Middle frontal gyrus (tissue), 1 donor: Measurements from ENCODE around the gene BCL2L15.

Experiments used
- DNase-seq: peaks from one replicate; pipeline ENCODE4 v3.0.0-alpha.2; 2015; ENCODE audit warnings: low spot score; ENCODE audit errors: extremely low spot score

The BCL2L15 gene

DNA sequence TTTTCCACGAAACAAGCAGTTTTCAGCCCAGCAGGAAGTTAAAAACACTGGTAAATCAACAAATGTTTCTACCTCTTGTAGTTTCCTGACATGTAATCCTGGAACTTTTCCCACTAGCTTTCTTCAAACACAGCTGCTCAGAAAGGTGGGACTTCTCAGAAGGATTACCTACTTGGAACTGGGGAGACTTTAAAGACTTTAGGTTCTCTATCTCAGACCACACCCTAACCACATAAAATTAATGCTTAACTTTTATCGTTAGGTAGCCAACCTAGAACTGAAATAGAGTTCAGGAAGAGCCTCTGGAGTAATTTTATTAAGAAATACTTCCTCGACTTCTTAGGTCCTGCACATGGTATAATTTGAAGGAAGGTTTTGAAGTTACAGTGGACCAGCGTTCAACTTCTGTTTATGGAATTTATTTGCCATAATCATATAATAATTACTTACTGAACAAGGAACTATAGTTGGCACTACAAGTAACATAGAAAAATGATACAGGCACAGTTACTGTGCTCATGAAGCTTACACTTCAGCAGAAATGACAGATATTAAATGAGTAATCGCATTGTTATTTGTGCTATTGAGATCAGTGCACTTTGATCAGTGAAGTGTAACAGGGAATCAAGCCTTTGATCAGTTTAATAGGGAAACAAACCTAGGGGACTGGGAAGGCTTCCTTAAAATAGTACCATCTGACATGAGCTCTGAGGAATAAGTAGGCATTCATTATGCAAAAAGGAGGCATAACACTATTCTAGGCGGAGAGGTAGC is at the start of gene BCL2L15:
BCL2L15 (minus strand) TSS at position 180 of the 774 bp plus-strand sequence. CDS start 206 bp downstream, outside the sequence.
- no peak for DNase-seq

DNA sequence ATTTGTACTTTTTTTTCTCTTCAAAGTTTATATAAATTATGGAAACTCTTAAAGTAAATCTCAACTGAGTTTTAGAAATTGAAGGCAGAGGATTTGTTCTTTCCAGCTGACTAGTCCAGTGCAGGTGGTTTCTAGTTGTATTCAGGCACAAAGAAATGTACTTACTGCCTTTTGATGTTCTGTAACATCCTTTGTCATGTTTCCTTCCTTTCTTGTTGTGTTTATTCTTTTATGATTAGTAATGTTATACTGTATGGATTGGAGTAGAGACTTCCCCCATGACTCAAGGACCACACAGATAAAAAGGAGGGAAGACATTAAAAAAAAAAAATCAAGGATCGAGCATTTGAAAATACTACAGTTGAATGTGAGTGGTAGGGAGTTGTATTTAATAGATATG is 49.8 kb upstream of the BCL2L15 start:
- DNase-seq = no peak

DNA sequence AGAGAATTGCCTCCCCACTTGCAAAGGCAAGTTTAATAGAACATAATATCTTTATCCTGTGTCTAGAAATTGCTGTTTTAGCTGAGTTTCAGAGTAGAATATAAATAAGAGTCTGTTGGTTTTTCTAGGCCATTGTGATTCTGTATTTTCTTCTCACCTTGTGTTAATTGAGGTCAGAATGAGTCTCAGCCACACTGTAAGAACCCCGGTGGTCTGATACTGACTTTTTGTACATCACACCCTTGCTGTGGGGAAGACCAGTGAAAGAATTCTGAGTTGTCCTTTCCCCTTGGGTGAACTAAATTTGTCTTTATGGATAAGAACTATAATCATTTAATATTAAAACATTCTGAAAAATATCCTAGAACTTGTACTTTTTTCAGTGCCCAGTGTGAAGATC is 48.6 kb upstream of the BCL2L15 start:
- no peak for DNase-seq

DNA sequence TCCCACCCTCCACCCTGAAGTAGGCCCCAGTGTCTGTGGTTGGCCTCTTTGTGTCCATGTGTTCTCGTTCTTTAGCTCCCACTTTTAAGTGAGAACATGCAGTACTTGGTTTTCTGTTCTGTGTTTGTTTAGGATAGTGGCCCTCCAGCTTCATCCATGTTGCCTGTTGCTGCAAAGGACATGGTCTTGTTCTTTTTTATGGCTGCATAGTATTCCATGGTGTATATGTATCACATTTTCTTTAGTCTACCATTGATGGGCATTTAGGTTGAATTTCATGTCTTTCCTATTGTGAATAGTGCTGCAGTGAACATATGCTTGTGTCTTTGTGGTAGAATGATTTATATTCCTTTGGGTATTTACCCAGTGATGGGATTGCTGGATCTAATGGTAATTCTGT is 47.8 kb upstream of the BCL2L15 start:
- no peak for DNase-seq

DNA sequence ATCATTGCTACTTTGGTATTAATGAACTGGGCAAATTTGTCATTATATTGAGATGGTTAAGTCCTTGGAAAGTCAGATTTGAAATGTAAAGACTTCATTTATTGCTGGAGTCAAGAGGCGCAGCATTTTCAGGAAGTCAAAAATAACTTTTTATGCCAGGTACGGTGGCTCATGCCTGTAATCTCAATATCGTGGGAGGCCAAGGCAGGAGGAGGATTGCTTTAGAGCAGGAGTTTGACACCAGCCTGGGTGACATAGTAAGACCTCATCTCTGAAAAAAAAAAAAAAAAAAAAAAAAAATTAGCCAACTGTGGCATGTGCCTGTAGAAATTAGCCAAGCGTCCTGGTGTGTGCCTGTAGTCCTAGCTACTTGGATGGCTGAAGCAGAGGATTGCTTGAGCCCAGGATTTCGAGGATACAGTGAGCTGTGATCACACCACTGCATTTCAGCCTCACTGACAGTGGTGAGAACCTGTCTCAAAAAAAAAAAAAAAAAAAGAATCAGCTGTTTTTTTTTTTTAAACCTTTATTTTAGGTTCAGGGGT is 47.2 kb upstream of the BCL2L15 start:
- no peak for DNase-seq

DNA sequence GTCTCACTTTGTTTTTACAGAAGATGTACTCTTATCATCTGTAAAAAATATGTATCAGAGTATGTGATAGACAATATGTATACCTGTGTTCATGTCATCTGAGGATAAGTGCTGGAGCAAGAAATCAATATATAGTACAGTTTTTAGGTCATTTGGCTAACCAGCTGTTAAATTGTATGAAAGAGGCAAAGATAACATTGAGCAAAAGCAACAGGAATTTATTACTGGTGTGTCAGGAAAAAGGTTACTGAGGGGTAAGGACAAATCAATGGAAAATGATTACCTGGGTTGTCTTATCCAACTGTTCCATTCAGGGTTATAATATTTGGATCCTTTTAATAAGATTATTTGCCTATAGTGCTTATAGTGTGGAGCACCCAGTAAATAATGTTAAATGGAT is 46.6 kb upstream of the BCL2L15 start:
- DNase-seq = no peak

DNA sequence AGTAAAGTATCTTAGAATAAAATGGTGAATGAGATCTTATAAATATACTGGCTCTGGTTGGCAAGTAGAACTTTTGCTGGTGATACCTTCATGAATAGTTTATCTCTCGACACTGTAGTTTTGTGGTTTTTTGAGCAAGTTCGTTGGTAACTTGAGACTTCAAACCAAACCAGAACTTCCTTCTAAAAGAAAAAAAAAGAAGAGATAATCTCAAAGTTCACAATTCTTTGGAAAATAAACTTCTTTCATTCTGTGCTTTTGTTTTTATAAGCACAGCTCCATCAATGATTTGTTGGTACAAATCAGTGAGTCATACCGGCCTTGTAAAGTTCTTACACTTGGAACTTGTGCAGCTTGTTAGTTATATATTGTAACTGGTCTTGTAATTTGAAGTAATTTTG is 44.1 kb upstream of the BCL2L15 start:
- DNase-seq = no peak

DNA sequence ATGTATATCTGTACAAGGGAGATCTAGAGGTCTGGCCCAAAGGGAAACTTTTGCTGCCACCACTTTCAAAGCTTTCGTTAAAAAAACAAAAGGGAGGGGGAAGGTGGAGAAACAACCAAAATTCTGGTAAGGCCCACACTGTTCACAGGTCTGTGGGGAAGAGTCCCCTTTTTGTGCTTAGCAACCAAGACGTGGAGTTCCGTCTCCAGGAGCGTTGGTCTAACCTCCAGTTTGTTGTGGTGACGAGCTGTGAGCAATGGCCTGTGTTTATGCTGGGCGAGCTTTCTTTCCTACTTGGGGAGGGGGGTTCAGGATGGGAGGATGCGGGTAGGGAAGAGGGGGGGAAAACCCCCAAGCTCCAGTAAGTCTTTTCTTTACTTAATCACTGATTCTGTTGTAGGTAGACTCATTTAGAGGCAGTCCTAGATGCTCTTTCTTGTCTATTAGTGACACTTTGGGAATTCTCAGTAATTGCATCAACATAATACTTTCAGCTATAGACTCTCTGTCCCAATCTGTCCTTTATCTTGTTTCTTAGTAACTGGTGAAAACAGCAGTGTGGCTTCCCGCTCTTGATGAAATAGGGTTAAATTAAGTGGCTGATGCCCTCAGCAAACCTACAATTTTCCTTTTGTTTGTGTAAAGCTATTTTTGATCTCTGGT is 43.2 kb upstream of the BCL2L15 start:
- no peak for DNase-seq

DNA sequence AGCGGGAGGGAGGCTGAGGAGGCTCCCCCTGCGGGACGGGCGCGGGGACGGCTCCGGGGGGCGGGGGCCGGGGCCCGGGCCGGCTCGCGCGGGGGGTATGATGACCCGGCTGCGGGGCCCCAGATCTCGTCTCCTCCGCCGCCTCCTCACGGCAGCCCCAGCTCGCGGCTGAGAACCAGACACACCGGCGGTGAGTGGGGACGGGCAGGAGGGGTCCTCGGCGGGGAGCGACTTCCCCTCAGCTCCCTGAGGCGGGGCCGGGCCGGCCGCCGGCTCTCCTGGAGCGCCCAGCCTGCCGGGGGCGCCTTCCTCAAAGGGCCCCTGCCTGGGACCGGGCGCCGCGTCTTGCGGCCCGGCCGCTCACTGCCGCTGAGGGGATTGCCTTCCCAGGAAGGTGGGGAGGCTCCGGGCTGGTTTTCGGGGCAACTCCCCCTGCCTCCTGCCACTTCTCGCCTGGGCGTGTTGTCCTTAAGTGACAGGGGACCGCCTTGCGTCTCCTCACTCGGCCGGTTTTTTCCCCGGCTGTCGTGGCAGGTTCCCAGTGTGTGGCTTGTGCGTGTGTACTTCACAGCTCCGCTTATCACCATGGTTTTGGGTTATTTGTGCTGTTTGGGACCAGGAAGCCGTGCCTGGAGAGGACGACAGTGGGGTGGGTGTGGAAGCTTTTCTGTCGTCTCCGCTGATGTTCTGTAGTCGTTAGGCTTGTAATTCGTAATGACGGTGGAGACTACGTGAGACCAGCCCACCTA is 42.5 kb upstream of the BCL2L15 start:
- DNase-seq = no peak

DNA sequence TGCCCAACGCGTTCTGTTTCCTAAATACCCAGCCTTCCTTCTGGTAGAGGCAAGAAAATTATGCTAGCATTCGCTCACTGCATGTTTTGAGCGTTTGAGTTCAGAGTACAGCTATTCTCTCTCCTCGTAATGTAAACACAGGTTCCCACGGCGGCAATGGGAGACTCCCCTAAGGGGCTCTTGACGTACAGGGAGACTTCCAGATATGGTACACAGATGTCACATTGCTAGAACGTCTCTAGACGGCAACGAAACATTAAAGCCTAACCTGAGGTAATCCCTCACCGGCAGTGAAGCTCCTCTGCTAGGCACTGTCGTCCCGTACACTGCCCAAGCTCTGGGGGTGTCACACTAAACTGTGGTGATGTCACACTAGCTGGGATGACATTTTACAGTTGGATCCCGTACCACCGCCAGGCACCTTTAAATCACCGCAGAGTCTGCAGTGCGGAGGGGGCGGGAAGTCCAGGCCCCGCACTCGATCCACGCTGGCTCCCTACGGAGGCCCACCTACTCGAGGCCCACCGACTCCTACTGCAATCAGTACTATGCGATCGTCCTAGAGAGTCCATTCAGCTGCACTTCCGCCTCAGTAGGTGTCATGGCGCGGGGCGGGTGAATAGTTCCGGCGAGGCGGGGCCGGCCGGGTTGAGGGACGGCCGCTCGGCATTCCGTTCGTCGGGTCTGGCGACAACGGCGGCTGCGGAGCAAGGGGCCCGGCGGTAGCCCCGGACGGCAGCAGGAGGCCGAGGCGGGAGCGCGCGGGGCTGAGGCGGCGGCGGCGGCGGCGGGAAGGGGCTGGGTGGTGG is 41.8 kb upstream of the BCL2L15 start, which contains the start of gene HIPK1:
HIPK1 (plus strand) TSS at position 384 of the 809 bp plus-strand sequence.
- DNase-seq = peak; percentile 90

DNA sequence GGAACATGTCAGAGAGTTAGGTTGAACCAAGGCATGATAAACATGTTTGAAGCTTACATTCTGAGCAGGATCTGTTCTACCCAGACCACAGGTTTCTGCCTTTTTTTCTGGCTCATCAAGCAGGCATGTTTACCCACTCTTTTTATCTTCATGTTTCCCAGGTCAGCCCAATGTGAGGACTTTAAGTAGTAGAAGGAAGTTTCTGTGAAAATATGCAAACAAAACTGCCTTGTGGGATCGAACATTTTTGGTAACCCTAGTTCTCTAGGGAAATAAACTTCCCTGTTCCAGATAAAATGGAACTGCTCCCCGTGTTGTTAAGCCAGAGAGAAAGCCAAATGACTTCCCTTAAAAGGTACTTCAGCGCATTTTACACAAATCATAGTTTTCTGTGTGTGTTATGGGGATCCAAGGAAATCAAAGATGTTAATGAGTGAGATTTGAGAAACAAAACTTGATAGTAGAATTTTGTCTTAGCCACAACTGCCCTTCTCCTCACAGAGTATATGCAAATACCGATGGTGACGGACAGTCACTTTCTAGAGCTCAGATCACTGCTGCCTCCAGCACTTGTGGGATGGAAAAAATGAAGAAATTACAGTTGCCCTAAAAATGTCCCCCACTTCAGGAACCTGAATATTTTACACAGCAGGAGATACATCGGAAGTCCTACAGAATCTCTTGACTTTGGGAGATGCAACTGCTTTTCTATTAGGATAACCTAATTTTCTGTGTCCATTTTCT is 41.0 kb upstream of the BCL2L15 start:
- no peak for DNase-seq

DNA sequence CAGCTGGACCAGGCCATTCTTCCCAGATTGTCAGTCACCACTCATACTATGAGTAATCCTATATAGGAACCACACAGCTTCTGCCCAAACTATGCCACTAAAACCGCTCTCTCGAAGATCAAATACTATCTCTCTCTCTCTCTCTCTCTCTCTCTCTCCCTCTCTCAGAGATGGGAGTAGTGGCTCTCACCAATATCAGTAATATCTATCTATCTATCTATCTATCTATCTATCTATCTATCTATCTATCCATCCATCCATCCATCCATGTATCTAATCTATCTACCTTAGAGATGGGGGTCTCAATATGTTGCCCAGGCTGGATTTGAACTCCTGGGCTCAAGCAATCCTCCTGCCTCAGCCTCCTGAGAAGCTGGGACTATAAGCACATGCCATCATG is 37.1 kb upstream of the BCL2L15 start:
- DNase-seq = no peak

DNA sequence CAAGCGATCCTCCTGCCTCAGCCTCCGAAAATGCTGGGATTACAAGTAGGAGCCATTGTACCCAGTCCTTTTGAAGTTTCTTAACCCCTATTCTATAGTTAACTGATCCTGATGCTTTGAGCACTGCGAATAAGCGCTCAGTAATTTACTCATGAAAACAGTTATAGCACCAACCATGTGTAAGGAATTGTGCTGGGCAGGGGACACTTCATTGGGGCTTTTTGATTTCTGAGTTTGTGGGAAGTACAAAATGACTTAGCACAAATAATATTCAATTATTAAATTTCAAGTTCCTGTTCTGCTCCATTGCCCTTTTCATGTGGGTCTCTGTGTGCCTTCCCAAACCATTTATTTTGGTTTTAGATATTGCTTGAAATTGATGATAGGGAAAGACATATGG is 35.6 kb upstream of the BCL2L15 start:
- DNase-seq = no peak

DNA sequence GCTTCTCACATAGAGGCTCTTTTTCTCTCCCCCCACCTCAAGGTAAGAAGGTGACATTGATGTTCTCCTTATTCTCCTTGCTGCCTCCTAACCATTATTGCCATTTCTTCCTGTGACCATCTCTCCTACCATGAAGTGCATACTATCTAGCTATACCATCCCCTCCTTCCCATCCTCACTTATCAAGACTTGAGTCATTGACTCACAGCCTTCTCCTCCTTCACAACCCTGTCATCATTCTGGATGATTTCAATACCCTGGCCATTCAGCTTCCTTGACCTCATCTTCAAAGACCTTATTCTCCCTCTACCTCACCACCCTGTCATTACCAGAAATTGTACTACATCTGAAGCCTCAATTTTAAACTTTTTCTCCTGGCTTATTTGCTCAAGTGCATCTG is 30.9 kb upstream of the BCL2L15 start:
- no peak for DNase-seq

DNA sequence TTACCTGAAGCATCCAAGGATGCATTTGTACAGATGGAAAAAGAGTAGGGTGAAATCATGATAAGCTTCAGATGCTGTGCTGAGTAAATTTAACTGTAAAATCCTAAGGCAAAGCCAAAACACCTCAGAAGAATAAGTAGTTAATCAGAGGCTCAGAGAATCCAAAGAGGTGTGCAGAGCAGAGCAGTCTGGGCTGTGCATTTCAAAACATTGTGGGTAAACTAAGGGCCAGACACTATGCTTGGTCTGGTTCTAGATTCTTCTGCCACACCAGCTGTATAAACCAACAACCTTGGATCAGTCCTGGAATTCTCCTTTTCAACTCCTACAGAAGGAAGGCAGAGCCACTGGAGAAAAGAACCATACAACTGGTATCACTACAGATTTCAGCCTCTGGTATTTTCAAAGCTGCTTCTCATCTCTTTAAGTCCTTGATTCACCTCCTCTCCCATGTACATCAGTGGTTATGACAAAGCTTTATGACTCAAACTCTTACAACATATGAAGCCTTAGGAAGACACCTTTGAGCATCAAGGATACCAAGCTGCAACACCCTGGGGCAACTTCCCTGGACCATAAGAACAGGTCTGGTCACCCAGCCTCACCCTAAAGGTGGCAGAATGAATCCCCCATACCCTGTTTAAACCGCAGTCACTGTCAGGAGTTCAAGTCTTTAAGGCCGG is 30.2 kb upstream of the BCL2L15 start:
- DNase-seq = no peak

DNA sequence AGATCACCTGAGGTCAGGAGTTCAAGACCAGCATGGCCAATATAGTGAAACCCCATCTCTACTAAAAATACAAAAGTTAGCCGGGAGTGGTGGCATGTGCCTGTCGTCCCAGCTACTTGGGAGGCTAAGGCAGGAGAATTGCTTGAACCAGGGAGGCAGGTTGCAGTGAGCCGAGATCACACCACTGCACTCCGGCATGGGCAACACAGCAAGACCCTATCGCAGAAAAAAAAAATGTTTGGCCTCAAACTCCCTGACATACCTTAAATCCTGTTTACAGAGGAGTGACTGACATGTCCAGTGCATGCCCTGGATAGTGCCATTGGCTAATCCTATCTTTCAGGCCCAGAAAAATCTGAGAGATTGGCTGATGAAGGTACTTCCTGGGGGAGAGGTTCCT is 29.6 kb upstream of the BCL2L15 start:
- DNase-seq = no peak

DNA sequence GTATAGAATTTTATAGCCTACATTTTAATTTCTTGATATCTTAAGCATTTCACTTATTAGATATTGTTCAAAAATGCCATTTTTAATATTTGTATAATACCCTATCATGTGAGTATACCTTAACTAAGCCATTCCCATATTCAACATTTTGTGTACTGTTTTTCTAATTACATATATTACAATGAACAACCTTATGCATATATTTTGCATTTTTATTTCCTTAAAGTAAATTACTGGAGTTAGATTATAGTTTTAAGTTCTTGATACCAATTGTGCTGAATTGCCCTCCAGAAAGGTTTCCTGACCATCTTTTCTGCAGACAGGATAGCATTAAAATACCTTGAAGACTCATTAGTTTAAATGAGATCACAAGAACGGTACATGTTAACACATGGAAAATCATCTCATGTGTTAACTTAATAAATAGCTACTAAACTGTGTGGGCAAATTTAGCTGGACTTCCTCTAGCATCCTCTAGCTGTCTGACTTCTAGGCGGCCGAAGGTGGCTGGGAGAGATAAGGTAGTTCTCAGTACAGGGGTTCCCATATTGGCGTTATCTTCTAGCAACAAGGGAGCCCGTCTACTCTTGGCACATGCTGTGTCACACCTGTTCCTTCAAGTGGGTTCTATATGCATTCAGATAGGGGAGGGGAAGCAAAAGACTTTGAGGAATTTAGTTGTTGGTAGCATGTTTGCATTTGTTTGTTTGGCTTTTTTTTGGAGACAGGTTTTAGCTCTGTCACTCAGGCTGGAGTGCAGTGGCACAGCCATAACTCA is 26.7 kb upstream of the BCL2L15 start:
- no peak for DNase-seq

DNA sequence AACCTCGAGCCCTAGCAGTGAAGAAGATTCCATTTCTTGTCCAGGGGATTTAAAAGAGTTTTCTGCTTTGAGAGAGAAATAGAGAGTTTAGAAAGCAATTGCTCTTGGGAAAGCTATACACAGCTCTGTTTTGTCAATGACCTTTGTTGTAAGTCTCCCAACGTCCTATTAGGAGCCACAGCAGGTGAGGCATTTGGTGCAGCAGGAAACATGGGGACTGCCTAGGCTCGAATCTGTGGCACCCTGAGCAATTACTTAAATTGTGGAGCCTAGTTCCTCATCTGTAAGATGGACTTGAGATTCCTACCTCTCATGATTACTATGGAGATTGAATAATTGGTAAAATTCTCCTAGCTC is 25.9 kb upstream of the BCL2L15 start:
- DNase-seq = no peak
